GM19452 (cell line): ENCODE results near the gene FOXP1.
A peak's percentile ranks its signal among the peaks of the same experiment; 100 is the strongest.

Experiments used
- ATAC-seq: cut with Tn5 transposase; IDR thresholded peaks from one replicate; pipeline ENCODE4 v1.9.1; 2021; ENCODE audit not compliant: unreplicated experiment

Gene FOXP1

GRCh38 chr3:71406972-71407810, 176.3 kb downstream of the FOXP1 start:
- no peak for ATAC-seq

DNA sequence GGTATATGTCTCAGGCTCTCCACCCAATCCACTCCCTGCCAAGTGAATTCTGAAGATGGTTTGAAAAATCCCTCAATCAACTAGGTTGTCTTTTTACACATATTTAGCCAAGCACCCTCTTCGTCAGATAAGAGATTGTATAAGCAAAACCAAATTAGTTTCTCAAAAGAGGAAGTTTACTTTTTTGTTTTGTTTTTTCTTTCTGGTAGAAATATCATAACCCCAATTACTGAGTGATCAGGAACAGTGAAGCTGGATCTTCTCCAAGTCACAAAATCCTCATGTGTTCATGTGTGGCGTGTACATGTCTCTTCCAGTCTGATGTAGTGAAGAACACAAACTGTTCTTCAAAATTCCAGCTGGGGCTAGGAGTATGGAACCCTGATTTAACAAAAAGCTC, 180.6 kb downstream of the FOXP1 start:
- no peak for ATAC-seq

GRCh38 chr3:71402280-71402679, 181.2 kb downstream of the FOXP1 start:
- ATAC-seq = no peak

GRCh38 chr3:71401695-71402231, 181.8 kb downstream of the FOXP1 start:
- no peak for ATAC-seq

- ATAC-seq = no peak
These were observed 182.5 kb downstream of the FOXP1 start for GRCh38 chr3:71400986-71401451.

GRCh38 chr3:71399478-71399877, 184.1 kb downstream of the FOXP1 start:
- ATAC-seq = no peak

DNA sequence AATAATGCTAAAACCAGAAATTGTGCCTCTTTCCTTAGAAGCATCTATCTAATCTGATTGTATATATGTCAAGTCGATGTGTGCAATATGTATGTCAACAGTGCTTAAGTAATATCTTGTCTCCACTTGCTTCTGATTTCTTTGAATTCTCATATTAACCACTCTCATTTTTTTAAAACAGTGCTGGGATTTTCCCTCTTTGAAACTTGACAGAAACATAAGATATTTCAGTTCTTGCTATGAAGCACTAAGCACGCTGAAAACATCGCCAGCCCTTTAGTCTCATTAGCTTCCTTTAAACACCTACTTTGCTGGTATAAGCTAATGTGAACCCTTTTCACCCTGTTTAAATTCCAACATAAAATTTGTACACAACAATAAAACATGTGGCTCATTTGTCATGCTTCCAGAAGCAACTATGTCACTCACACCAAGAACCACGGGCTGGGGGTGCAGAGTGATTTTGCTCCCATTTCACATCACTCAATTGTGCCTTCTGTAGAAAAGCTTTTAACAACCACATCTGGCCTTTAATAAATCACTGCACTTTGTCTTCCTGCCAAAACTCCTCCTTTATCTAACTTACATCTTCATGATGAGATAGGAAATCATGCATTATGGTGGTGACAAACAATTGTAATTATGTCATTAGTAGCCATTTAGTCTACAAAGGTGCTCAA, 185.2 kb downstream of the FOXP1 start:
- no peak for ATAC-seq

DNA sequence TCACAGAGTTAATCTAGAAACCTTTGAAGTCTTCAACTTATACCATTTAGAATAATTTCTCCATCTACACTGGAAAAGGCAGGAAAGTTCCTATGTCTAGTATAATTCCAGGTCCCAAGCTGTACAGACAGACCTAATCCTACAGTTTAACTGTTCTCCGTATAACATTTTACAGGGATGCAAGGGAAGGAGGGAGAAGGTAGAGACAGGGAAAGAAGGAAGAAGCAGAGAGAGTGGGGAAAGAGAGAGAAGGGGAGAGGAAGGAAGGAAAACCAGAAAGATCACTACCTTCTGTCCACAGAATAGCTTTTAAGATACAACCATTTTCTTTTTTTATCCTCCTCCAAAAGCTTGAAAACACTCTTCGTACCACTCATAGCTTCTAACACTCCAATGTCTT, 185.8 kb downstream of the FOXP1 start:
- ATAC-seq = no peak

DNA sequence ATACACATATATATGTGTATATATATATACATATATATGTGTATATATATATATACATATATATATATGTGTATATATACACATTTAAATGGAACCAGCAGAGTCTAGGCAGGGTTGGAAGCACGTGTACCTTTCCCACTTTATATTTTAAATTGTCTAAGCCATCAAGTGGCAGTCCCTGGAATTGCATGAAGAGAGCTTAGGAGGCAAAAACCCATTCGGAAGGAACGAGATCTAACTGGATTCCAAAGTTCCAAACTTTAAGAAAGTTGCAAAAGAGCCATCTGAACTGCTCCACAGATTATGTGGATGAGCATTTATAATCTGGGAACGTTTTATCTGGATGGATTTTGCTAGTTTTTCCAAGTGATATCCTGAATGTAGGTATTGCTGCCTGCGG, 186.5 kb downstream of the FOXP1 start:
- no peak for ATAC-seq

DNA sequence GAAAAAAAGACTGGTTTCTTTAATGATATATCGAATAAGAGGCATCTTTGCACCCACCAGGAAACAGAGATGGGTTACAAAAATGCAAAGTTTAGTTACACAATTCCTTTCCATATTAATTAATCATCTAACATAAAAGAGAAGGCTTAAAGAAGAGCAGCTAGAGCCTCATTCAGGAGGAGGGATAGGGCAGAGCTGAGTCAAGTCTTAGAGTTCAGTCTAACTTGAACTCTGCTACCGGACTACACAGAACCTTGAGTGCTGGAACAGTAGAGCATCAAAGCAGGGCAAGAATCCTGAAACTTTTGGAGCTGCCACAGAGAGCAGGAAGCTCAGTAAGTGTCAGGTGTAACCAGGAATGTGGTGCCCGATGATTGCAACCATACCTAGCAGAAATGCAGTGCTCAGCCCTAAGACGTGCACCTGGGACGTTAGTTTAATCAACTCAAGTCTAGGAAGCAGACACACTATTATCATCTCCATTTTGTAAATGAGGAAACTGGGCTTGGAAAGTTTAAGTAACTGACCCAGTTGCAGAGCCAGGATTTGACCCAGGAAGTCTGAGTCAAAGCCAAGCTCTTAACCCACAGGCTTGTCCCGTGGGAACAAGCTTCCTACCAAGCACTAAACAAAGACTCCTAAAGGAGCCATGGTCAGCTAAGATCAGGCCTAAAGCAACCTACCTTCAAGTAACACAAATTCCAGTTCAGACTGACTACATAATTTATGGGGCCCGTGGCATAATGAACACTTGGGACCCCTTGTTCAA, 187.4 kb downstream of the FOXP1 start:
- no peak for ATAC-seq

DNA sequence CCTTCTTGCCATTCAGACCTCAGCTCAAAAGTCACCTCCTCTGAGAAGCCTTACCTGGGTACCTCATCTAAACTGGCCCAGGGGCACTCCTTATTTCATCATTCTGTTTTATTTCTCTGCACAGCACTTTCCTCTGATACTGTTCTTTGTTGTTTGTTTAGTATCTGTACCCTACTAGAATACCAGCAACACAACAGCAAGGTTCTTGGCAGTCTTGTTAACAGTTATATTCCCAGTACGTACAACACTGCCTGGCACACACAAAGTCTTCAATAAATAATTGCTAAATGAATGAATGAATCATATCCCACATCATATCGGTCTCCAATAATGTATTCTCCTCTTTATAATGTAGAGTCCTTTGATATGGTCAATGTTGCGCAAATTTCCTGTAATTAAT, 188.1 kb downstream of the FOXP1 start:
- no peak for ATAC-seq

DNA sequence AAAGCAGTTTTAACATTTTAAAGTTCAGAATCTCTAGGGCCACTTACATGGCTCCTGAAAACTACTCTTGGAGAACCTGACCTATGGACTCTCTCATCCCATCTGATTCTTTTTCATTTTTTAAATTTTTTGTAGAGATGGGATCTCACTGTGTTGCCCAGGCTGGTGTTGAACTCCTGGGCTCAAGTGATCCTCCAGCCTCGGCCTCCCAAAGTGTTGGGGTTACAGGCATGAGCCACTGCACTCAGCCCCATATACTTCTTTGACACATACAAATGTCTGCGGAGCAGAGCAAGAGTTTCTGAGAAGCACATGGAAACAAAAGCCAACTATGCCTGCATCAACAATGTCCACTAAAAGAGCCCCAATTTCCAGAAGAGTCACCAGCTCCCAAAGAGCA, 189.8 kb downstream of the FOXP1 start:
- no peak for ATAC-seq

GRCh38 chr3:71393093-71393492, 190.4 kb downstream of the FOXP1 start:
- peak; percentile 48 for ATAC-seq

- peak; percentile 78 for ATAC-seq
These were observed 191.3 kb downstream of the FOXP1 start for GRCh38 chr3:71392251-71392650.

DNA sequence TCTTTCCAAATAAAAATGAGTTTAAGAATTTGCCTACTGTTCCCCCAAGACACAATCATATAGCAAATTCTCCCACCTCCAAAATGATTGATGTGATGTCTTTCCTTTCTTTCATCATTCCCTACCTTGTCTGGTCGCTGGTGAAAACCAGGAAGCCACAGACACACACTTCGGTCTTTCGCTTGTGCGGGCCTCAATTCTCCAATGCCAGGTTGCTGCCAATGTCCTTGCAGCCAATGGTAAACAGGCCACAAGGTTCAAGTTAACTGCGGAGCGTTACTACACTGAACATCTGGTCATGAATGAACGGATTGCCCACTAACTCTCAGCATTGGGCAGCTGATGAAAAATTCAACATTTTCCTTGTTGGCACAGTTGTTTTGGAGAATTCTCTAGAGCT, 192.2 kb downstream of the FOXP1 start:
- ATAC-seq = no peak

DNA sequence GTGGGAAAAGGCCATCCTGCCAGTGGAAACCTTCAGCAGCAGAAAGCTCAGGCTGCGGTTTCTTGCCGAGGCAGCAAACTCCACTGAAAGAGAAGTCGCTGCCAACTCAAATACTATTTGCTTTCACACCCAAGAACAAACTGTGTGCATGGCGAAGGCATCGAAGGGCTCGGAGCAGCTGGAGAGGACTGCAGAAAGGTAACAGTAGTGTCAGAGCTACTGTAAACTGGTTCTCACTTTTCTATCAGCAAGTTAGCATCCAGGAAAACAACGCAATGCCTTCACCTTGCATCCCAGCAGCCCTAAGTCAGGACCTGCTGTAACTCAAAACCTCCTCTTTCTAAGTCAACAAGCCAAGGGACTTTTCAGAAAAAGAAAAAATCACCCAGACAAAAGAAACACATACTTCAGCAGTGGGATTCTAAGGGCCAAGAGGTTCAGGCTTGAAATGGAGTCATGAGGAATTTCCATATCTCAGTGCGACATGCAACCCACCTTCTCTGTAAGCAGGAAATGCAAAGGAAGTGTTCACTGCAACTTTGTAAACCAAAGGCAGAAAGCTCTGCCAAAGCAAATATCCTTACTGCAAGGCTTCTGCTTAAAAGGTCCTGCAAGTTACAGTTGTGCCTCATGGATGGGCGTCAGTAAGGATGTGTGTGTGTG, 193.5 kb downstream of the FOXP1 start:
- ATAC-seq = no peak

DNA sequence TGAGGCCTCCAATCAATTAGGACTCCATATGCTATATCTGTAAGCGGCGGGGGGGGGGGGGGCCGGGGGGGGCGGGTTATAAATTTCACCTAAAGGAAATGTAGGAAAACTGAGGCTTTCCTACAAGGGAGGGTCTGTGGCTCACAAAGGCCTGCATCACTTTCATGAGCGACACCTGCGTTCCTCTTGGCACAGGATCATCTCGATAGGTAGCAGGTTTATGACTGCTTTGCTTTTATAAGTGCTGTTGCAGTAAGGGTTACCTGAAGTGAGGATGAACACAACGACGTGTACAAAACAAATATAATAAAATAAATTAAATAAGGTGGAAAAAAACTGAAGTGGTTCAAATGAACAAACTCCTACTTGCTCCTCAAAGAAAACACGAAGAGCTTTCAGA, 194.3 kb downstream of the FOXP1 start:
- ATAC-seq = no peak

GRCh38 chr3:71388535-71389120, 194.9 kb downstream of the FOXP1 start:
- no peak for ATAC-seq

DNA sequence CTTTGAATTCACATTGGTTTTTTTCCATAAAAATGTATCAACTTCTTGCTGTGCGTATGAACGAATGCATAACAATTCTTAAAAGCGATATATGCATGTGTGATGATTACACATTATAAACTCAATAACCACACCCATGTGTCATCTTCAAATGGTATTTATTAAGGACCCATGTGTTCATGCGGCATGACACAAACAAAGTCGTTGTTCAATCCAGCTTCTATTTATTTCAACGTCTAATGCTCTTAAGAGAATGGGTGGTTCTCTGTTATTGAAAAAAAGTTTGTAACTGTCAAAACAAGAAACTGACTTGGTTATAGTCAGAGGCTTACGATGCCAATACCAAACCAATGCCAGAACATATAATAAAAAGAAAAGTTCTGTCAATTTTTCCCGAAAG, 195.9 kb downstream of the FOXP1 start:
- no peak for ATAC-seq
